Neural progenitor cell (in vitro differentiated cells): Measurements from ENCODE around the gene FBXL12. TPM values are rescaled to one million over a fixed set of nuclear protein-coding genes. Genes with fewer than 3 reads are reported as not detected.
A peak's percentile ranks its signal among the peaks of the same experiment; 100 is the strongest.

Source experiments
- DNase-seq: peaks from one replicate; pipeline ENCODE4 v3.0.0-alpha.2; 2016; ENCODE audit warnings: low spot score
- H2AFZ ChIP-seq: fragments of 200-600 bp; sonication (generic); replicated peaks from 2 replicates; pipeline ENCODE4 v1.6.1; 2016; ENCODE audit warnings: antibody characterized with exemption
- H3F3A ChIP-seq: fragments of 200-600 bp; sonication (generic); 2 replicates; pipeline ENCODE4 v1.6.1; 2016; ENCODE audit warnings: antibody characterized with exemption, low read depth
- H3K27ac ChIP-seq: fragments of 200-600 bp; sonication (generic); 2 replicates; pipeline ENCODE4 v1.5.1; 2016; ENCODE audit warnings: mild to moderate bottlenecking
- H3K27me3 ChIP-seq: fragments of 200-600 bp; sonication (generic); 2 replicates; pipeline ENCODE4 v1.6.1; 2016; ENCODE audit warnings: mild to moderate bottlenecking, moderate library complexity
- H3K36me3 ChIP-seq: fragments of 200-600 bp; sonication (generic); 2 replicates; pipeline ENCODE4 v1.5.1; 2016
- H3K4me1 ChIP-seq: fragments of 200-600 bp; sonication (generic); 2 replicates; pipeline ENCODE4 v1.6.1; 2016; ENCODE audit warnings: mixed run types
- H3K4me2 ChIP-seq: fragments of 200-600 bp; sonication (generic); 2 replicates; pipeline ENCODE4 v1.6.1; 2016
- H3K4me3 ChIP-seq: fragments of 200-600 bp; sonication (generic); 2 replicates; pipeline ENCODE4 v1.5.1; 2016
- H3K79me2 ChIP-seq: fragments of 200-600 bp; sonication (generic); 2 replicates; pipeline ENCODE4 v1.6.1; 2016; ENCODE audit warnings: low read depth
- H3K9ac ChIP-seq: fragments of 200-600 bp; sonication (generic); 2 replicates; pipeline ENCODE4 v1.6.1; 2016
- H3K9me3 ChIP-seq: fragments of 200-600 bp; sonication (generic); 2 replicates; pipeline ENCODE4 v1.5.1; 2016; ENCODE audit warnings: low read depth
- H4K20me1 ChIP-seq: fragments of 200-600 bp; sonication (generic); 2 replicates; pipeline ENCODE4 v1.6.1; 2016; ENCODE audit warnings: low read depth
- H3K27ac Mint-ChIP-seq: 3 replicates; pipeline ENCODE4 v1.8.0; 2021; ENCODE audit warnings: mixed read lengths
- H3K27me3 Mint-ChIP-seq: 2 replicates; pipeline ENCODE4 v1.8.0; 2022; ENCODE audit warnings: low read depth, mild to moderate bottlenecking, inconsistent platforms, moderate library complexity, mixed read lengths; ENCODE audit not compliant: insufficient read depth
- H3K36me3 Mint-ChIP-seq: 3 replicates; pipeline ENCODE4 v1.8.0; 2021; ENCODE audit warnings: mixed read lengths
- H3K4me1 Mint-ChIP-seq: 3 replicates; pipeline ENCODE4 v1.8.0; 2021; ENCODE audit warnings: mixed read lengths
- H3K4me3 Mint-ChIP-seq: 3 replicates; pipeline ENCODE4 v1.8.0; 2021; ENCODE audit warnings: mild to moderate bottlenecking, moderate library complexity, mixed read lengths
- H3K9me3 Mint-ChIP-seq: 3 replicates; pipeline ENCODE4 v1.8.0; 2020; ENCODE audit warnings: mixed read lengths
- CTCF ChIP-seq: fragments of 200-600 bp; sonication (generic); IDR thresholded peaks from 2 replicates; pipeline ENCODE4 v1.5.1; 2017; ENCODE audit warnings: antibody characterized with exemption, mild to moderate bottlenecking
- EZH2 ChIP-seq: fragments of 200-600 bp; sonication (generic); IDR thresholded peaks from 2 replicates; pipeline ENCODE4 v1.6.1; 2017; ENCODE audit warnings: antibody characterized with exemption, mild to moderate bottlenecking, moderate library complexity
- EZH2phosphoT487 ChIP-seq: fragments of 200-600 bp; sonication (generic); IDR thresholded peaks from 2 replicates; pipeline ENCODE4 v1.6.1; 2017; ENCODE audit warnings: antibody characterized with exemption
- total RNA-seq: library from RNA; depleted of rRNA; stranded (reverse); fragments of >200 nt; gene quantifications from 2 replicates; pipeline ENCODE4 v1.2.3, GENCODE V29; 2015; ENCODE audit warnings: low replicate concordance

The FBXL12 gene
- total RNA-seq, 1 donor from 2014 or later, result 9.9 TPM

- Mint-ChIP-seq H3K27ac (no peak overlapping the region), H3K4me1 (no peaks in the 10 kb centered on the region), H3K27me3 (no peaks in the 10 kb centered on the region), H3K9me3 (peaks cover 2% of the 10 kb centered on the region), H3K36me3 (peaks cover 17% of the 10 kb centered on the region), H3K4me3 (no peak overlapping the region)
- no peaks in the 10 kb centered on the region for H3K9me3 ChIP-seq
- H3K36me3 ChIP-seq, result no peaks in the 10 kb centered on the region
- H3K79me2 ChIP-seq, result peaks cover 29% of the 10 kb centered on the region
- DNase-seq, result no peak
- no peaks in the 10 kb centered on the region for H3K4me1 ChIP-seq
- H3K27me3 ChIP-seq, result no peaks in the 10 kb centered on the region
- no peak overlapping the region for H2AFZ ChIP-seq
- no peak overlapping the region for H3K27ac ChIP-seq
- no peak overlapping the region for H3K4me3 ChIP-seq
- H4K20me1 ChIP-seq, result no peaks in the 10 kb centered on the region
- no peak overlapping the region for H3K4me2 ChIP-seq
- TF ChIP-seq EZH2phosphoT487 (no peak), EZH2 (no peak), CTCF (no peak)
- no peak overlapping the region for H3K9ac ChIP-seq
- no peaks in the 10 kb centered on the region for H3F3A ChIP-seq
Observed at GRCh38 chr19:9811139-9811538, 7.7 kb downstream of the FBXL12 start.

- Histone ChIP-seq H4K20me1 (no peaks in the 10 kb centered on the region), H3K4me2 (no peak overlapping the region), H3F3A (no peaks in the 10 kb centered on the region), H3K9ac (no peak overlapping the region), H3K27me3 (no peaks in the 10 kb centered on the region), H3K4me3 (no peak overlapping the region), H3K27ac (no peak overlapping the region), H3K9me3 (no peaks in the 10 kb centered on the region), H3K36me3 (no peaks in the 10 kb centered on the region), H2AFZ (no peak overlapping the region), H3K79me2 (peaks cover 9% of the 10 kb centered on the region), H3K4me1 (no peaks in the 10 kb centered on the region)
- Mint-ChIP-seq H3K9me3 (peaks cover 2% of the 10 kb centered on the region), H3K4me3 (peak overlapping the region; percentile 30), H3K36me3 (peaks cover 8% of the 10 kb centered on the region), H3K4me1 (no peaks in the 10 kb centered on the region), H3K27me3 (no peaks in the 10 kb centered on the region), H3K27ac (no peak overlapping the region)
- no peak for TF ChIP-seq CTCF
- no peak for TF ChIP-seq EZH2
- TF ChIP-seq EZH2phosphoT487, result no peak
- no peak for DNase-seq
Observed at GRCh38 chr19:9808855-9809824, 9.7 kb downstream of the FBXL12 start.

GRCh38 chr19:9806803-9807202, 12.1 kb downstream of the FBXL12 start:
- H3K36me3 Mint-ChIP-seq, result peaks cover 9% of the 10 kb centered on the region
- H3K27ac Mint-ChIP-seq, result no peak overlapping the region
- TF ChIP-seq EZH2phosphoT487, result no peak
- TF ChIP-seq EZH2, result no peak
- TF ChIP-seq CTCF, result no peak

More at GRCh38 chr19:9806803-9807202, 12.1 kb downstream of the FBXL12 start:
- Histone ChIP-seq H3K27me3 (no peaks in the 10 kb centered on the region), H2AFZ (no peak overlapping the region), H3F3A (no peaks in the 10 kb centered on the region), H3K4me2 (no peak overlapping the region), H3K27ac (no peak overlapping the region), H3K9ac (no peak overlapping the region), H4K20me1 (no peaks in the 10 kb centered on the region), H3K9me3 (no peaks in the 10 kb centered on the region), H3K4me3 (no peak overlapping the region), H3K4me1 (no peaks in the 10 kb centered on the region), H3K79me2 (no peaks in the 10 kb centered on the region), H3K36me3 (no peaks in the 10 kb centered on the region)
- no peaks in the 10 kb centered on the region for H3K27me3 Mint-ChIP-seq
- no peak for DNase-seq
- H3K9me3 Mint-ChIP-seq, result no peaks in the 10 kb centered on the region
- no peaks in the 10 kb centered on the region for H3K4me1 Mint-ChIP-seq
- H3K4me3 Mint-ChIP-seq, result no peak overlapping the region
